Effector memory CD4-positive, alpha-beta T cell (primary cell): ENCODE measurements around the gene GALNT17.
"Not testable (repeated sequence)": the region's sequence is repeated elsewhere in the genome, so short reads cannot be mapped to it uniquely, and the experiment has no call there.

ENCODE experiments used
- DNase-seq, 3 donors: peaks; one replicate each; pipeline ENCODE4 v3.0.0-alpha.2; 2020
- H3K27ac ChIP-seq: 2 replicates; pipeline ENCODE4 v1.7.0; 2013; ENCODE audit warnings: mild to moderate bottlenecking, low read length, moderate library complexity; ENCODE audit not compliant: insufficient read depth, poor library complexity, severe bottlenecking
- H3K27me3 ChIP-seq: replicated peaks from 2 replicates; pipeline ENCODE4 v1.7.0; 2013; ENCODE audit warnings: mild to moderate bottlenecking, low read length; ENCODE audit not compliant: insufficient read depth, control insufficient read depth, poor library complexity, severe bottlenecking
- H3K36me3 ChIP-seq: 2 replicates; pipeline ENCODE4 v1.7.0; 2013; ENCODE audit warnings: mild to moderate bottlenecking, low read length, moderate library complexity; ENCODE audit not compliant: control insufficient read depth, insufficient read depth
- H3K4me1 ChIP-seq: 2 replicates; pipeline ENCODE4 v1.7.0; 2013; ENCODE audit warnings: low read length, mild to moderate bottlenecking; ENCODE audit not compliant: control insufficient read depth, insufficient read depth, poor library complexity, severe bottlenecking
- H3K4me3 ChIP-seq: 2 replicates; pipeline ENCODE4 v1.7.0; 2013; ENCODE audit warnings: low read length, low read depth, mild to moderate bottlenecking; ENCODE audit not compliant: insufficient read depth, poor library complexity, severe bottlenecking
- H3K9me3 ChIP-seq: 2 replicates; pipeline ENCODE4 v1.7.0; 2013; ENCODE audit warnings: mild to moderate bottlenecking, low read length, moderate library complexity; ENCODE audit not compliant: control insufficient read depth

Gene GALNT17

GRCh38 chr7:71243736-71244410 is 111.9 kb downstream of the GALNT17 start:
- H3K9me3 ChIP-seq: no peaks in the 10 kb centered on the region
- no peaks in the 10 kb centered on the region for H3K4me1 ChIP-seq
- H3K36me3 ChIP-seq: no peaks in the 10 kb centered on the region
- no peak overlapping the region for H3K27ac ChIP-seq
- no peak for DNase-seq
- H3K4me3 ChIP-seq: no peak overlapping the region
- no peaks in the 10 kb centered on the region for H3K27me3 ChIP-seq

- Histone ChIP-seq H3K4me3 (no peak overlapping the region), H3K27me3 (no peaks in the 10 kb centered on the region), H3K36me3 (no peaks in the 10 kb centered on the region), H3K4me1 (no peaks in the 10 kb centered on the region), H3K27ac (no peak overlapping the region), H3K9me3 (no peaks in the 10 kb centered on the region)
- DNase-seq: no peak
Observed at GRCh38 chr7:71245038-71245437, 113.1 kb downstream of the GALNT17 start.

GRCh38 chr7:71251706-71252105 is 119.8 kb downstream of the GALNT17 start:
- H3K27ac ChIP-seq: no peak overlapping the region
- H3K4me3 ChIP-seq: no peak overlapping the region
- no peaks in the 10 kb centered on the region for H3K27me3 ChIP-seq
- DNase-seq: no peak
- H3K4me1 ChIP-seq: no peaks in the 10 kb centered on the region
- H3K36me3 ChIP-seq: no peaks in the 10 kb centered on the region
- H3K9me3 ChIP-seq: peaks cover 4% of the 10 kb centered on the region

- Histone ChIP-seq H3K27me3 (no peaks in the 10 kb centered on the region), H3K4me3 (no peak overlapping the region), H3K36me3 (no peaks in the 10 kb centered on the region), H3K27ac (no peak overlapping the region), H3K4me1 (no peaks in the 10 kb centered on the region), H3K9me3 (peaks cover 4% of the 10 kb centered on the region)
- no peak for DNase-seq
Observed at GRCh38 chr7:71254751-71255150, 122.8 kb downstream of the GALNT17 start.

- peaks cover 4% of the 10 kb centered on the region for H3K9me3 ChIP-seq
- H3K4me3 ChIP-seq: no peak overlapping the region
- H3K27me3 ChIP-seq: no peaks in the 10 kb centered on the region
- H3K4me1 ChIP-seq: no peaks in the 10 kb centered on the region
- no peak for DNase-seq
- no peak overlapping the region for H3K27ac ChIP-seq
- no peaks in the 10 kb centered on the region for H3K36me3 ChIP-seq
Observed at GRCh38 chr7:71255537-71256178, 123.7 kb downstream of the GALNT17 start.

- H3K27ac ChIP-seq: no peak overlapping the region
- no peaks in the 10 kb centered on the region for H3K4me1 ChIP-seq
- no peak overlapping the region for H3K4me3 ChIP-seq
- H3K9me3 ChIP-seq: no peaks in the 10 kb centered on the region
- no peak for DNase-seq
- no peaks in the 10 kb centered on the region for H3K36me3 ChIP-seq
- no peaks in the 10 kb centered on the region for H3K27me3 ChIP-seq
Observed at GRCh38 chr7:71261066-71261465, 129.1 kb downstream of the GALNT17 start.

GRCh38 chr7:71262834-71263233 is 130.9 kb downstream of the GALNT17 start:
- not testable (repeated sequence) for H3K27ac ChIP-seq, H3K36me3 ChIP-seq, DNase-seq, H3K4me3 ChIP-seq, H3K9me3 ChIP-seq, H3K4me1 ChIP-seq, H3K27me3 ChIP-seq

GRCh38 chr7:71264005-71264404 is 132.1 kb downstream of the GALNT17 start:
- Histone ChIP-seq H3K27ac (no peak overlapping the region), H3K9me3 (no peaks in the 10 kb centered on the region), H3K27me3 (no peaks in the 10 kb centered on the region), H3K4me1 (no peaks in the 10 kb centered on the region), H3K36me3 (no peaks in the 10 kb centered on the region), H3K4me3 (no peak overlapping the region)
- no peak for DNase-seq

GRCh38 chr7:71266912-71267311 is 135.0 kb downstream of the GALNT17 start:
- DNase-seq: no peak
- H3K4me1 ChIP-seq: no peaks in the 10 kb centered on the region
- no peaks in the 10 kb centered on the region for H3K27me3 ChIP-seq
- no peaks in the 10 kb centered on the region for H3K36me3 ChIP-seq
- H3K4me3 ChIP-seq: no peak overlapping the region
- H3K9me3 ChIP-seq: no peaks in the 10 kb centered on the region
- H3K27ac ChIP-seq: no peak overlapping the region

GRCh38 chr7:71267734-71268469 is 136.0 kb downstream of the GALNT17 start:
- Histone ChIP-seq H3K4me3 (no peak overlapping the region), H3K27me3 (no peaks in the 10 kb centered on the region), H3K36me3 (no peaks in the 10 kb centered on the region), H3K9me3 (no peaks in the 10 kb centered on the region), H3K27ac (no peak overlapping the region), H3K4me1 (no peaks in the 10 kb centered on the region)
- DNase-seq: no peak
